HUES6 (cell line): ENCODE measurements around the gene CDRT15.
"Not testable (repeated sequence)": the region's sequence is repeated elsewhere in the genome, so short reads cannot be mapped to it uniquely, and the experiment has no call there.

Experiments used
- H3K27ac ChIP-seq: 2 replicates; pipeline ENCODE4 v1.7.0; 2013; ENCODE audit warnings: low read depth, mild to moderate bottlenecking, low read length, inconsistent platforms
- H3K27me3 ChIP-seq: 2 replicates; pipeline ENCODE4 v1.6.1; 2013; ENCODE audit warnings: low read length; ENCODE audit not compliant: control insufficient read depth, insufficient read depth
- H3K36me3 ChIP-seq: 2 replicates; pipeline ENCODE4 v1.6.1; 2013; ENCODE audit warnings: low read length; ENCODE audit not compliant: control insufficient read depth, insufficient read depth
- H3K4me1 ChIP-seq: 2 replicates; pipeline ENCODE4 v1.6.1; 2013; ENCODE audit warnings: low read length; ENCODE audit not compliant: control insufficient read depth, insufficient read depth
- H3K4me3 ChIP-seq: 2 replicates; pipeline ENCODE4 v1.5.1; 2013; ENCODE audit warnings: low read depth, low read length
- H3K9ac ChIP-seq: one replicate; pipeline ENCODE4 v1.6.1; 2013; ENCODE audit warnings: mild to moderate bottlenecking, low read length
- H3K9me3 ChIP-seq: 2 replicates; pipeline ENCODE4 v1.6.1; 2013; ENCODE audit warnings: low read depth, low read length; ENCODE audit not compliant: control insufficient read depth, insufficient read depth

Gene CDRT15

GRCh38 chr17:14235047-14235446 is 1.6 kb downstream of the CDRT15 start:
- H3K9me3 ChIP-seq, H3K9ac ChIP-seq, H3K27ac ChIP-seq, H3K4me1 ChIP-seq, H3K36me3 ChIP-seq, H3K4me3 ChIP-seq, H3K27me3 ChIP-seq: not testable (repeated sequence)

- not testable (repeated sequence) for H3K4me3 ChIP-seq, H3K27me3 ChIP-seq, H3K27ac ChIP-seq, H3K9ac ChIP-seq, H3K9me3 ChIP-seq, H3K36me3 ChIP-seq, H3K4me1 ChIP-seq
These were observed 5.5 kb downstream of the CDRT15 start for GRCh38 chr17:14231187-14231586.

- Histone ChIP-seq H3K36me3 (no peaks in the 10 kb centered on the region), H3K9ac (no peak overlapping the region), H3K27ac (no peak overlapping the region), H3K4me1 (no peaks in the 10 kb centered on the region), H3K27me3 (no peaks in the 10 kb centered on the region), H3K9me3 (0 out of 2 replicates have a peak, but pooled peaks cover 4% of the 10 kb centered on the region), H3K4me3 (no peak overlapping the region)
These were observed 7.8 kb downstream of the CDRT15 start for GRCh38 chr17:14228903-14229302.

- Histone ChIP-seq H3K36me3 (no peaks in the 10 kb centered on the region), H3K27ac (no peak overlapping the region), H3K4me1 (no peaks in the 10 kb centered on the region), H3K27me3 (no peaks in the 10 kb centered on the region), H3K4me3 (no peak overlapping the region), H3K9ac (no peak overlapping the region), H3K9me3 (0 out of 2 replicates have a peak, but pooled peaks cover 4% of the 10 kb centered on the region)
These were observed 9.6 kb downstream of the CDRT15 start for GRCh38 chr17:14227052-14227451.

- no peaks in the 10 kb centered on the region for H3K27me3 ChIP-seq
- no peaks in the 10 kb centered on the region for H3K9me3 ChIP-seq
- no peaks in the 10 kb centered on the region for H3K36me3 ChIP-seq
- no peaks in the 10 kb centered on the region for H3K4me1 ChIP-seq
- H3K4me3 ChIP-seq = no peak overlapping the region
- no peak overlapping the region for H3K27ac ChIP-seq
- H3K9ac ChIP-seq = no peak overlapping the region
These were observed 11.2 kb downstream of the CDRT15 start for GRCh38 chr17:14225254-14225980.

- no peaks in the 10 kb centered on the region for H3K9me3 ChIP-seq
- no peak overlapping the region for H3K27ac ChIP-seq
- no peak overlapping the region for H3K9ac ChIP-seq
- no peak overlapping the region for H3K4me3 ChIP-seq
- no peaks in the 10 kb centered on the region for H3K36me3 ChIP-seq
- no peaks in the 10 kb centered on the region for H3K27me3 ChIP-seq
- H3K4me1 ChIP-seq = no peaks in the 10 kb centered on the region
These were observed 14.1 kb downstream of the CDRT15 start for GRCh38 chr17:14222611-14223010.

GRCh38 chr17:14214271-14214670 is 22.4 kb downstream of the CDRT15 start:
- Histone ChIP-seq H3K4me1 (no peaks in the 10 kb centered on the region), H3K36me3 (peaks cover 23% of the 10 kb centered on the region), H3K27ac (no peak overlapping the region), H3K9me3 (peaks cover 13% of the 10 kb centered on the region), H3K9ac (no peak overlapping the region), H3K4me3 (no peak overlapping the region), H3K27me3 (no peaks in the 10 kb centered on the region)

GRCh38 chr17:14212401-14212800 is 24.3 kb downstream of the CDRT15 start:
- Histone ChIP-seq H3K36me3 (peaks cover 26% of the 10 kb centered on the region), H3K9ac (no peak overlapping the region)

GRCh38 chr17:14211801-14212200 is 24.9 kb downstream of the CDRT15 start:
- no peak overlapping the region for H3K27ac ChIP-seq
- peaks cover 27% of the 10 kb centered on the region for H3K36me3 ChIP-seq
- no peak overlapping the region for H3K4me3 ChIP-seq
- H3K9me3 ChIP-seq = peaks cover 13% of the 10 kb centered on the region
- no peak overlapping the region for H3K9ac ChIP-seq
- H3K27me3 ChIP-seq = no peaks in the 10 kb centered on the region
- H3K4me1 ChIP-seq = no peaks in the 10 kb centered on the region

More at GRCh38 chr17:14212401-14212800, 24.3 kb downstream of the CDRT15 start:
- H3K27me3 ChIP-seq = no peaks in the 10 kb centered on the region
- H3K9me3 ChIP-seq = peaks cover 13% of the 10 kb centered on the region
- no peak overlapping the region for H3K4me3 ChIP-seq
- H3K27ac ChIP-seq = no peak overlapping the region
- no peaks in the 10 kb centered on the region for H3K4me1 ChIP-seq

GRCh38 chr17:14211246-14211645 is 25.4 kb downstream of the CDRT15 start:
- H3K4me3 ChIP-seq = no peak overlapping the region
- peaks cover 27% of the 10 kb centered on the region for H3K36me3 ChIP-seq
- no peaks in the 10 kb centered on the region for H3K4me1 ChIP-seq
- H3K27me3 ChIP-seq = no peaks in the 10 kb centered on the region
- peaks cover 13% of the 10 kb centered on the region for H3K9me3 ChIP-seq
- H3K27ac ChIP-seq = no peak overlapping the region
- no peak overlapping the region for H3K9ac ChIP-seq

- H3K27me3 ChIP-seq = no peaks in the 10 kb centered on the region
- H3K36me3 ChIP-seq = peaks cover 27% of the 10 kb centered on the region
- no peak overlapping the region for H3K27ac ChIP-seq
- peaks cover 13% of the 10 kb centered on the region for H3K9me3 ChIP-seq
- H3K9ac ChIP-seq = no peak overlapping the region
- no peak overlapping the region for H3K4me3 ChIP-seq
- no peaks in the 10 kb centered on the region for H3K4me1 ChIP-seq
These were observed 27.4 kb downstream of the CDRT15 start for GRCh38 chr17:14209215-14209614.
